ENCODE measurements around the gene OR52E2. TPM values are rescaled to one million over a fixed set of nuclear protein-coding genes. Genes with fewer than 3 reads are reported as not detected.

OR52E2 gene
- polyA plus RNA-seq (not detected in 3 replicates), polyA minus RNA-seq (not detected in 3 replicates)
- polyA plus RNA-seq (2011; ENCODE audit: low read depth), result not detected
- polyA plus RNA-seq (2011; cell fraction: cytosol; rRNA removed), result not detected in 2 replicates
- not detected in 2 replicates for polyA plus RNA-seq (2011; cell fraction: nucleus; rRNA removed)
- not detected in 2 replicates for polyA plus RNA-seq (2012; ENCODE audit: low replicate concordance)
- polyA minus RNA-seq (2011; cell fraction: cytosol; rRNA and poly(A)+ RNA removed), result not detected
- polyA minus RNA-seq (2011; cell fraction: nucleus; rRNA and poly(A)+ RNA removed), result not detected in 2 replicates

GRCh38 chr11:5059391-5059790 lies at the start of gene OR52E2:
OR52E2 (minus strand) TSS chr11:5059627; CDS start chr11:5059627, 0 bp downstream.
- dilution Hi-C loops (cut with MboI; ENCODE audit: extremely low pct_ligation_motif_present, low sequenced_read_pairs), result no loop called here
- TF ChIP-seq EZH2 (IDR thresholded peaks at IDR 0.05; ENCODE audit: low read length), result no peak
- no peak for TF ChIP-seq CTCF (optimal IDR thresholded peaks at IDR 0.05 in 1 of 3, IDR thresholded peaks at IDR 0.05 in 1 of 3, conservative IDR thresholded peaks at IDR 0.05 in 1 of 3; ENCODE audit: extremely low read depth in 1 of 3, insufficient read depth in 2 of 3, low read length in 3 of 3)

GRCh38 chr11:5107285-5107684 lies 47.9 kb upstream of the OR52E2 start:
- DNase-seq (ENCODE audit: low read depth, low spot score), result no peak
- TF ChIP-seq EZH2 (IDR thresholded peaks at IDR 0.05; ENCODE audit: low read length) (no peak), CTCF (optimal IDR thresholded peaks at IDR 0.05 in 1 of 3, IDR thresholded peaks at IDR 0.05 in 1 of 3, conservative IDR thresholded peaks at IDR 0.05 in 1 of 3; ENCODE audit: extremely low read depth in 1 of 3, insufficient read depth in 2 of 3, low read length in 3 of 3) (no peak)
- H3K27ac ChIP-seq (ENCODE audit: control insufficient read depth, insufficient read depth, low read length), result no peak overlapping the region
- FAIRE-seq, result no peak
- no peaks in the 10 kb centered on the region for H3K79me2 ChIP-seq (ENCODE audit: control insufficient read depth, insufficient read depth, low read length)
- H3K27me3 ChIP-seq (ENCODE audit: control insufficient read depth, extremely low read depth, insufficient read depth, low read length), result no peaks in the 10 kb centered on the region
- dilution Hi-C loops (cut with MboI; ENCODE audit: extremely low pct_ligation_motif_present, low sequenced_read_pairs), result no loop called here
- H2AFZ ChIP-seq (ENCODE audit: control insufficient read depth, low read length), result no peak overlapping the region
- H3K4me3 ChIP-seq (ENCODE audit: control insufficient read depth in 2 of 3, extremely low read depth in 1 of 3, insufficient read depth in 2 of 3, low read depth in 1 of 3, low read length in 3 of 3), result no peak overlapping the region
- no peak overlapping the region for H3K4me2 ChIP-seq (ENCODE audit: control insufficient read depth, extremely low read depth, insufficient read depth, low read depth, low read length)
- H3K4me1 ChIP-seq (ENCODE audit: control insufficient read depth, extremely low read depth, insufficient read depth, low read length), result no peaks in the 10 kb centered on the region
- no peaks in the 10 kb centered on the region for H3K36me3 ChIP-seq (ENCODE audit: control insufficient read depth in 2 of 2, extremely low read depth in 1 of 2, insufficient read depth in 2 of 2, low read length in 2 of 2)
- no peaks in the 10 kb centered on the region for H4K20me1 ChIP-seq (ENCODE audit: control insufficient read depth, extremely low read depth, insufficient read depth, low read length)
- no peaks in the 10 kb centered on the region for H3K9me1 ChIP-seq (ENCODE audit: control insufficient read depth, extremely low read depth, insufficient read depth, low read length)
- no peaks in the 10 kb centered on the region for H3K9me3 ChIP-seq (ENCODE audit: control insufficient read depth, low read depth, low read length)
- H3K9ac ChIP-seq (ENCODE audit: control insufficient read depth, extremely low read depth, insufficient read depth, low read length), result no peak overlapping the region

More at GRCh38 chr11:5059391-5059790, at the start of gene OR52E2:
- Histone ChIP-seq H3K9me1 (ENCODE audit: control insufficient read depth, extremely low read depth, insufficient read depth, low read length) (no peaks in the 10 kb centered on the region), H3K27ac (ENCODE audit: control insufficient read depth, insufficient read depth, low read length) (no peak within 1 kb of the TSS), H3K27me3 (ENCODE audit: control insufficient read depth, extremely low read depth, insufficient read depth, low read length) (no peaks in the 10 kb centered on the region), H3K9ac (ENCODE audit: control insufficient read depth, extremely low read depth, insufficient read depth, low read length) (no peak within 1 kb of the TSS), H2AFZ (ENCODE audit: control insufficient read depth, low read length) (no peak within 1 kb of the TSS), H3K9me3 (ENCODE audit: control insufficient read depth, low read depth, low read length) (no peaks in the 10 kb centered on the region), H3K79me2 (ENCODE audit: control insufficient read depth, insufficient read depth, low read length) (no peaks in the 10 kb centered on the region), H3K36me3 (ENCODE audit: control insufficient read depth in 2 of 2, extremely low read depth in 1 of 2, insufficient read depth in 2 of 2, low read length in 2 of 2) (no peaks in the 10 kb centered on the region), H3K4me3 (ENCODE audit: control insufficient read depth in 2 of 3, extremely low read depth in 1 of 3, insufficient read depth in 2 of 3, low read depth in 1 of 3, low read length in 3 of 3) (no peak within 1 kb of the TSS), H3K4me1 (ENCODE audit: control insufficient read depth, extremely low read depth, insufficient read depth, low read length) (no peaks in the 10 kb centered on the region), H3K4me2 (ENCODE audit: control insufficient read depth, extremely low read depth, insufficient read depth, low read depth, low read length) (no peak within 1 kb of the TSS), H4K20me1 (ENCODE audit: control insufficient read depth, extremely low read depth, insufficient read depth, low read length) (no peaks in the 10 kb centered on the region)
- FAIRE-seq (no peak), DNase-seq (ENCODE audit: low read depth, low spot score) (no peak)

Data from keratinocyte (primary cell).